Measurements from ENCODE around the gene FBLL1.
A peak's percentile ranks its signal among the peaks of the same experiment; 100 is the strongest.
"Not testable (repeated sequence)": the region's sequence is repeated elsewhere in the genome, so short reads cannot be mapped to it uniquely, and the experiment has no call there.

Gene FBLL1

DNA sequence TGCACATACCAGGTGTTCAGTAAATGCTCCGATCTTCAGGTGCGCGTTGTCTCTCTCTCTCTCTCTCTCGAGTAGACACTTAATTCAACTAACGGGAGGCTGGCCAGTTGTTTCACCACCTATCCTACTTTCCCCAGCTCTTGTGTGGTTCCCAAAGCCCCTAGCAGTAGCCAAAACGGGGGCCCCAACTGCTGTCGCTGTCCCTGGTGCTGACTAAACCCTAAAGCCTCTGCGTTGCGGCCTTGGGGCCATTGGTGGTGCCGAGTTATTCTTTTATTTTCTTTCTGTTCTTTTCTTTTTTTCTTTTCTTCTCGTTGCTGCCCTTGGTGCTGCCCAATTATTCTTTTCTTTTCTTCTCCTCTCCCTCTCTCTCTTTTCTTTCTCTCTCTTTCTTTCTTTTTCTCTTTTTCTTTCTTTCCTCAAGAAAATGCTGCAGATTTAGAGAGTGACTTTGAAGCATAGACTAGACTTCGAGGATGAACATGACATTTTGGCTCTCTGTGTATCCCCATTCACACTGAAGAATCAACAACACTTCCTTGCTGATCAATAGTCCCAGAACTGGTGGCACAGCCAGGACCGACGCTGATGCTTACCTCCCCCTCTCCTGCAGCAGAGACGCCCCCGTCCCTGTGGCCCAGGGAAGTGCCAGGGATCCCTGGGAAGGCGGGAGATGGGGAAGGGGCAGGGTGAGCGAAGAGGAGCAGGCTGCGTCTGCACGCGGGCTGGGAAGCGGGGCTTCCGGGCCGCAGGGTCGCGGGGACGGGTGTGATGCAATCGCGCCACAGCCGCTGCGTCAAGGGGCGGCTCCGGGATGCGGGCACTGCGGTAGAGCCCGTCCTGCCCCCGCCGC, at the start of gene FBLL1:
Gene FBLL1, plus strand, starts transcription at position 785 of the 853 bp plus-strand sequence. CDS start 200 bp downstream, outside the sequence.
- DNase-seq, result peak; percentile 79

DNA sequence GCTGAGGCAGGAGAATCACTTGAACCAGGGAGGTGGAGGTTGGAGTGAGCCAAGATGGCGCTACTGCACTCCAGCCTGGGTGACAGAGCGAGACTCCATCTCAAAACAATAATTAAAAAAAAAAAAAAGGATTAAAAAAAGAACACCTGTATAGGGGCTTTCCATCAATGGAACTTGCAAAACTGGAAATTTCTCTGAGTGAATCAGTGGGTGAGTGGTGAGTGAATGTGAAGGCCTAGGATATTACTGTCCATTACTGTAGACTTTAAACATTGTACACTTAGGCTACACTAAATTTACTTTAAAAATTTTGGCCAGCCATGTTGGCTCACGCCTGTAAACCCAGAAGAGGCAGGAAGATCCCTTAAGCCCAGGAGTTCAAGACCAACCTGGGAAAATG, 48.5 kb upstream of the FBLL1 start:
- no peak for DNase-seq

DNA sequence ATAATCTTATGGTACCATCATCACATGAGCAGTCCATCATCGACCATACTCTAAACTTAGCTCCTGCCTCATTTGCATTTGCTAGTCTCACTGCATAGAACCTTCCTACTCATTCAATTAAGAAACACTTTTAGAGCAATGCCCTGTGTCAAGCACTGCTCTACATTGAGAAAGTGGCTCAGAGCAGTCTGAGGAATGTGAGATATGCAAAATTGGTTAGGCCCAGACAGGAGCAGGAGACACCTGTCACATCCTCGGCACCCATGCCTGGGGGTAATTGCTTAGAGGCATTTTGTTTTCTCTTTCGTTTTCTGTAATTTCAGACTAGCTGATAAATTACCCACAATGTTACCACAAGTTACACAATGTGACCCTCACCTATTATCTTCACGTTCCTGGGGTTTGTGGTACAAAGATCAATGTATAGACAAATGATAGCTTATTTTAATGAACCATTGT, 47.7 kb upstream of the FBLL1 start:
- DNase-seq, result no peak

DNA sequence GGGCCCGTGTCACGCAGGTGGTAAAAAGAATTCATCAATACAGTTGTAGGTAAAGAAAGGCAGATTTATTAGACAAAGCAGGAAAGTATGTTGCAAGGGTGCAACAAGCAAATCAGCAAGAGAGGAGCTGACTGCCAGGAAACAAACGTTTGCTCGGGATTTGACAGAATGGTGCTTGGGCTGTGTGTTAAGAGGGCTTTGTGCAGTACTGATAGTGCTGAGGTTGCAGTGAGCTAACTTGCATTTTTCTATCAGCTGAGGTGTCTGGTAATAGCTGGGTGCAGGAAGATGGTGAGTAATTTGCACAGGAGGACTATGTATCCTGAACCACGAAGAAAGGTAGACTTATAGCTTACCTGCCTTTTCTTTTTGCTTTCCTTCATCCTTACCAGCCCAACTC, 46.7 kb upstream of the FBLL1 start:
- DNase-seq, result no peak

DNA sequence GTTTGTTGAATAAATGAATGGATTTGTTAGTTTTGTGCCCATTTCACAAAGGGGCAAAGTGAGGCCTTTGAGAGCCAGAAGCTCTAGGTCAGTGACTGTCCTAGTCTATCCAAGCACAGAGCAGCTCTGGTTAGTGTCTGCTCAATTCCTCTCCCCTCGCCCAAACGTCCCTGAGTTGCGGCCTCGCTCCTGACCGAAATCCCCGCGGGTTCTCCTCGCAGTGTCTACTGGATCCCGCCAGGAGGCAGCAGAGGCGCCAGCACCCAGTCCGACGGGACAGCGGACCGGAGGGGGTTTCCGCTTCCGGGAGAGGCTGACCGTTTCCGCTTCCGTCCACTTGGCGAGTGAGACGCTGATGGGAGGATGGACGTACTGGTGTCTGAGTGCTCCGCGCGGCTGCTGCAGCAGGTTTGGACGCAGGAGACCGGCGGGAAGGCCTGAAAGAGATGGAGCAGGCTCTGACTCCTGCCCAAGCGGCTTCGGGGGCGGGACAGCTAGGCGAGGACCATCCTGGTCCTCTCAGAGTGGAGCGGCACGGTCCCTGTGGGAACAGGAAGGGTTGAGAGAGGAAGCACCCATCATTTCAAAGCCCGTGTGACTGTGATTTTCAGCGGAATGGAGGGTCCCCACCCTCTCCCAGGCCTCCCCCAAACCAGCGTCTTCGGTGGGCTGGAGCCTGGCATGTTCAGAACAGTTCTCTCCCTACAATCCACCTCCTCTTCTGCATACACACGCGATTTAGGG, 42.8 kb upstream of the FBLL1 start, which contains the start of gene RARS1:
Gene RARS1, plus strand, starts transcription at position 336 of the 744 bp plus-strand sequence. Its CDS starts 28 bp downstream, at position 364.
- peak; percentile 96 for DNase-seq

DNA sequence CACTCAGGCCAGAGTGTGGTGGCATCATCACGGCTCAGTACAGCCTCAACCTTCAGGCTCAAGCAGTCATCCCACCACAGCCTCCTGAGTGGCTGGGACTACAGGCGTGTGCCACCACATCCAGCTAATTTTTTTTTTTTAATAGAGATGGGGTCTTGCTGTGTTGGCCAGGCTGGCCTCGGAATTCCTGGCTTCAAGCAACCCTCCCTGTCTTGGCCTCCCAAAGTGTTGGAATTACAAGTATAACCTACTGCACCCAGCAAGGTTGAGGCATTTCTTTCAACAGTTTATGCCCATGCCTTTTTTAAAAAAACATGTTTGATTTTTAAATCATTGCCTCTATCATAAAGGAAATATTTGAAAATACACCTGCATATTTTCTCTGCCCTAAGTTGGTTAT, 40.0 kb upstream of the FBLL1 start:
- DNase-seq, result no peak

DNA sequence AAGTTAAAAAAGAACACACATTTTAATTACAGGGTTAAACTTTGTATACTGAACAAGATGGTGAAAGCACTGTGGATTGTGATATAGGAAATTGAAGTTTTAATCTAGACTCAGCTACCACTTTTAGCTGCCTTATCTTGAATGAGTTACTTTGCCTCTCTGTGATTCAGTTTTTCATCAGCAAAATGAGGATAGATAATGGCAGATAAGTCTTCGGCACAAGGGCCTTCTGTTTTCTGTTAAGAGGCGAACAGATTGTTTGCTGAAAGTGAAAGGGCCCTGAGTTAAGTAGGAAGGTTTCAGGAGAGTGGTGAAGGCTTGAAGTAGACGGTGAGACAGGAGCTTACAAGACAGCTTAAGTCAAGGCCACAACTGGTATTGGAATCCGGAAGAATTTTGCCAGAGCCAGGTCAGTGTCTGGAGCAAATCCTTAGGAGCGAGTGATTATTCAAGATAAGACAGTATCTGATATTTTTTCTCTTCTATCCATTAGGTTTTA, 35.0 kb upstream of the FBLL1 start:
- DNase-seq, result no peak

DNA sequence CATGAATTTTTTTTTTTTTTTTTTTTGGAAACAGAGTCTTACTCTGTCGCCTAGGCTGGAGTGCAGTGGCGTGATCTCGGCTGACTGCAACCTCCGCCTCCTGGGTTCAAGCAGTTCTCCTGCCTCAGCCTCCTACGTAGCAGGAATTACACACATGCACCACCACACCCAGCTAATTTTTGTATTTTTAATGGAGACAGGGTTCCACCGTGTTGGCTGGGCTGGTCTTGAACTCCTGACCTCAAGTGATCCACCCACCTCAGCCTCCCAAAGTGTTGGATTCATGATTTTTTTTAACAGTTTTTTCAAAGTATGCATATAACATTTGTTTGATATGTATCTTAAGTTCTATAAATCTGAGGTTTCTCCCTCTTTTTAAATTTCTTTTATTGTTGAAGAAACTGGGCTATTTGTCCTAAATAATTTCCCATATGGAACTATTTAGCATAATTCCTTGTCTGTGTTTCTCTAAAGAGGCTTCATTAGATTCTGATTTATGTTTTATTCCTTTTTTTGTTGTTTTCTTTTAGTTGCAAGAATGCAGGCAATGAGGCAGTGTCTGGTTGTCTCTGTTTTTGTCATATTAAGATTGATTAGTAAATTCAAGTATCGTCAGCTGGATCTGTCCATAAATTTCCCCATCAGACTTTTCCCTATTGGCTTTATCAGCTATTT, 26.4 kb upstream of the FBLL1 start:
- DNase-seq, result no peak

DNA sequence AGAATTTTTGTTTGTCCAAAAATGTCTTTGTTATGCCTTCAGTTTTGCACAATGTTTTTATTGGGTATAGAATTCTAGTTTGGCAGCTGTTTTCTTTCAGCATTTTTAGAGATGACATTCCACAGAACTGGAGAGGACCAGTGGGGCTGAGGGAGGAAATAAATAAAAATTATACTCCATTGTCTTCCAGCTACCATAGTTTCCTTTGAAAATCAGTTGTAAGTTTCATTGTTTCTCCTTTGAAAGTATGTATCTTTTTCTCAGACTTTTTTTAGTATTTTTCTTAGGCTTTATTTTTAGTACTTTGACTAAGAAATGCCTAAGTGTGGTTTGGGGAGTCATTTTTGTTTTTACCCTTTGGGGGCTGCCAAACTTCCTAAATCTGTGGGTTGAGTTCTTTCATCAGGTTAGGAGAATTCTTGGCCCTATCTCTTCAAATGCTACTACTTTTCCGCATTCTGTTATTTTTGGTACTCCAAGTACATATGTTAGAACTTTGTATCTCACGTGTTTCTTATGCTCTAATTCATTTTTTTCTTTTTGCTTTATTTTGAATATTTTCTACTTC, 15.2 kb upstream of the FBLL1 start:
- no peak for DNase-seq

DNA sequence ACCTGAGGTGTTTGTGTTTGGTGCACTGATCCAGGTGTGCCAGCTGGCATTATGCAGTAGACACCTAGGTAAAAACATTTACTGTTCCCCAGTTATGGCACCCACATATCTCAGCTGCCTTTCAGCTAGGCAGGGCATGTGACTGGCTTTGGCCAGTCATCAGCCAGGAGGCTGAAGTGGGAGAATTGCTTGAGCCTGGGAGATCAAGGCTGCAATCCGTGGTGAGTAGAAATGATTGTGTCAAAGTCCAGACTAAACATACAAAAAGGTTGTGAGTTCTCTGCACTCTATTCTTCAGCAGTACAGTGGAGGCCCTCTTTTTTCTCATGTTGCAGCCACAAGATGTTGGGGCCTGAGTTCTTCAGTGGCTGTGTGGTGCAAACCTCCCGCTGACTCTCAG, 3.2 kb upstream of the FBLL1 start:
- no peak for DNase-seq

DNA sequence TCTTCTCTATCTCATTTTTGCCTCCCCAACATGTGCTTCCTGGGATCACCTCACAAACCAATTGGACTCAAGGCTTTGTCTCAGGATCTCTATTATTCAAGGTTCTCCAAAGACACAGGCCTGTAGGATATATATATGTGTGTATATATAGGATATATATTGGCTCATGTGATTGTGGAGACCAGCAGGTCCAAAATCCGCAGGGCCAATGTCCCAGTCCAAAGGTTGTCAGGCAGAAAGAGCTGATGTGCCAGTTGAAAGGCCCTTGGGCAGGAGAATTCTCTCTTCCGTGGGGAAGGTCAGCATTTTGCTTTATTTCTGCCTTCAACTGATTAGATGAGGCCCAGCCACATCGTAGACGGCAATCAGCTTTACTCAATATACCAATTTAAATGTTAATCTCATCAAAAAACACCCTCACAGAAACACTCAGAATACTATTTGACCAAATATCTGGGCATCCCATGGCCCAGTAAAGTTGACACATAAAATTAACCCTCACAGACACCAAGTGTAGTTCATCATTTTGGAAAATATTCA, 1.3 kb upstream of the FBLL1 start:
- no peak for DNase-seq

DNA sequence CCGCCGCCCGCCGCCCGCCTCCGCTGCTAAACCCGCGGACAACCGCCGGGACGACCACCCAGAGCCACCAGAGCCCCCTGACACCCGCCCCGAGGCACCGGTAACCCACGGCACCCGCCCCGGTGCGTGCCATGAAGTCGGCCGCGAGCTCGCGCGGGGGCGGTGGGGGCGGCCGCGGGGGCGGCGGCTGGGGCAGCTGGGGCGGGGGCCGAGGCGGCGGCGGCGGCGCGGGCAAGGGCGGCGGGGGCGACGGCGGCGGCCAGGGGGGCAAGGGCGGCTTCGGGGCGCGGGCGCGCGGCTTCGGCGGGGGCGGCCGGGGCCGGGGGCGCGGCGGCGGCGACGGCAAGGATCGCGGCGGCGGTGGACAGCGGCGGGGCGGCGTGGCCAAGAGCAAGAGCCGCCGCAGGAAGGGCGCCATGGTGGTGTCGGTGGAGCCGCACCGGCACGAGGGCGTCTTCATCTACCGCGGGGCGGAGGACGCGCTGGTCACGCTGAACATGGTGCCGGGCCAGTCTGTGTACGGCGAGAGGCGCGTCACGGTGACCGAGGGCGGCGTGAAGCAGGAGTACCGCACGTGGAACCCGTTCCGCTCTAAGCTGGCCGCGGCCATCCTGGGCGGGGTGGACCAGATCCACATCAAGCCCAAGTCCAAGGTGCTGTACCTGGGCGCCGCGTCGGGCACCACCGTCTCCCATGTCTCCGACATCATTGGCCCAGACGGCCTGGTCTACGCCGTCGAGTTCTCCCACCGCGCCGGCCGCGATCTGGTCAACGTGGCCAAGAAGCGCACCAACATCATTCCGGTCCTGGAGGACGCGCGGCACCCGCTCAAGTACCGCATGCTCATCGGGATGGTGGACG, 499 bp downstream of the FBLL1 start:
- DNase-seq, result peak; percentile 18

DNA sequence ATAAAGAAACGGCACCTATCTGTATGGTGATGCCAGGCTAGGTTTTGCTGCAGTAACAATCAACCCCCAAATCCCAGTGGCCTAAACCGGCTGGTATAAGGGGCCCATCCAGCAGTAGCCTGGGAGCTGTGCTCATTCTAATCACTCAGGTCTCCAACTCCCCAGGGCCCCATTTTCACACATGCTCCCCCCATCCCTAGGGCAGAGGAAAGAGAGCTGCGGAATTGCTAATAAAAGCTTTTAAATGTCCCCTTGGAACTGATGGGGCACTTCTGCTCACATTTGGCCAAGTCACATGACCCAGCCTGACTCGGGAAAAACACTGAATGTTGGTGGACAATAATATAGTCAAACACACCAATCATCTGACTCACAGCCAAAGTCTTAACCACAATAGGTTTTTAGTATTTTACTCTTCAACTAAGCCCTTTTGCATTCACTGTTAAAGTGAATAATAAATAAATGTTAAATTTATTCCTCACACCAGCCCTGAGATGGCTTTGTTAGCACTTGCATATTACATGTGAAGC, 1.6 kb downstream of the FBLL1 start:
- no peak for DNase-seq

DNA sequence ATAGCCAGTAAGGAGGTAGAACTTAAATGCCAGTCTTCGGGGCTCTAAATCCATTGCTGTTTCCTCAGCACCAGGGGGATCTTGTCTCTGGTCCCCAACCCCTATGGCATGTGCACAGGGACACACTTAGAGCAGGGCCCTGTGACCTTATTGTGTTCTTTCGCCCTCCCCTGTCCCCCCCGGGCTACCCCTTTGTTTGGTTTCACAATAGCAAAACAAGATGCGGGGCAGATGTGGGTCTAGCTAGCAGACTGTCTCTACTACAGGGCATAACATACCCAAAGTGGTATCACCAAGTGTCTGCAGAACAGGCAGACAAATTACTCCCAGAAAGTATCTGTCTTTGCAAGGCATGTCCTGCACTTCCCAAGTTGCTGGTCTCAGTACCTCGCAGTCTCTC, 2.1 kb downstream of the FBLL1 start:
- DNase-seq, result no peak

DNA sequence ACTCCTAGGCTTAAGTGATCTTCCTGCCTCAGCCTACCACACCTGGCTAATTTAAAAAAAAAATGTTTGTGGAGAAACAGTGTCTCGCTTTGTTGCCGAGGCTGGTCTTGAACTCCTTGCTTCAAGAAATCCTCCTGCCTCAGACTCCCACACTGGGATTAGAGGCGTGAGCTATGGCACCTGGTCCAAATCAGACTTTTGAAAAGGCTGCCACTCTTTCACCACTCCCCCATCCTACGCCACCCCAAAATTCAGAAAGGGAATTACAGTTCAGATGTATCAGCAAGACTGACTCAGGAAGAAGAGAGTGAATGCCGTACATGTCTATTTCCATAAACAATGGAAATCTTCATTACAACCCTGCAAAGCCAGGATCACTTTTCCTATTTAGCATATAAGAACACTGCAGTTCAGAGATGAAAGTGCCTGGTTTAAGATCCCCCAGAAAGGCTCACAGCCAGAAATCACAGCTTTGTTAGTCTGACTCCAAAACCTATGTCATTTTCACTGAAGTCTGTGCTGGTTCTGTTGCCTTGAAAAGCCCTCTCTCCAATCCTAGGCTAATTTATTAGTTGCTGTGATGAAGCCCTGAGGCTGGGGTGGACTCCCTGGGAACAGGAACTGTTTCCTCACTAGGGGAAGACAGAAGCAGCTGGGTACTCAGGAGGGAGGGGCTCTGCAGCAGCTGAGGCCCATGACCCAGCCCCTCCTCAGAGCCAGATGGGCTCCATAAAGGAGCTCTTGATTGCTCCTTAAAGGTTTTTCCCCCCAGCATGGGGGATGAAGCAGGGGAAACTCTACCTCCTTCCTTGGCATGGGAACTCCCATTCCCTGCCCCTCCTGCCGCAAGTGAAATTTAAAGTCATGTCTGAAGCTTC, 3.1 kb downstream of the FBLL1 start:
- DNase-seq, result no peak

DNA sequence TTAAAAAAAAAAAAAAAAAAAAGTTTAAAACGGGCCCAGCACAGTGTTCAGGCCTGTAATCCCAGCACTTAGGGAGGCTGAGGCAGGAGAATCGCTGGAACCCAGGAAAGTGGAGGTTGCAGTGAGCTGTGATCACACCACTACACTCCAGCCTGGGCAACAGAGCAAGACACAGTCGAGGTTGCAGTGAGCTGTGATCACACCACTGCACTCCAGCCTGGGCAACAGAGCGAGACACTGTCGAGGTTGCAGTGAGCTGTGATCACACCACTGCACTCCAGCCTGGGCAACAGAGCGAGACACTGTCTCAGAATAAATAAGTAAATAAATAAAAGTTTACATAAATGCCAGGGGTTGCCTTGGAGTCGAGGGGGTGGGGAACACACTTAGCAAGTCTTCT, 5.2 kb downstream of the FBLL1 start:
- DNase-seq, result not testable (repeated sequence)

DNA sequence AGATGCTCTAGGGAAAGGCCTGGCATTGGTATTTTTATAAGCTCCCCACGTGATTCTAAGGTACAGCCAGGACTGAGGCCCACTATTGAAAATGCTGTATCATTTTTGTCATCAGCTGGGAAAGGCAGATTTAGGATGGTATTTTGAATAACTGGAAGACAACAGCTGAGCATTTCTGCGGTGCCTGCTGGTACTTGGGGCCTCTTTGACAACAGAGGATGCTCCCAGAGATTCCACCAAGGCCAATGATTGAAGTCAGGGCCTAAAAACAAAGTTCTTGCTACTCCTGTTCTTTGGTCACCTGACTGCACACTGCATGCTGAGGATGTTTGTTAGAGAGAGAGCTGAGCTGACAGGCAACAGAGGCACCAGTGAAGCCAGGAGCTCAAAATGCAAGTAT, 8.1 kb downstream of the FBLL1 start:
- no peak for DNase-seq

DNA sequence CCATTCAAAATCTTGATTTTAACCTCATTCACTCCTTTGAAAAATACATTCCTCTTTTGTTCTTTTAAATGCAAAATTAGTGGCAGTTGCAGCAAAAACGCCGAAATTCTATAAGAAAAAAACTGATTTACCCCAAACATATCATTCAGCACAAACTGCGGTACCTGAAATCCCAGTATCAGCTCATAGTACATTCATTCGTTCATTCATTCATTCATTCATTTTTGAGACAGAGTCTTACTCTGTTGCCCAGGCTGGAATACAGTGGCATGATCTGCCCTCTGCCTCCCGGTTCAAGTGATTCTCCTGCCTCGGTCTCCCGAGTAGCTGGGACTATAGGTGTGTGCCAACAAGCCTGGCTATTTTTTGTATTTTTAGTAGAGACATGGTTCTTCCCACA, 20.4 kb downstream of the FBLL1 start:
- no peak for DNase-seq

DNA sequence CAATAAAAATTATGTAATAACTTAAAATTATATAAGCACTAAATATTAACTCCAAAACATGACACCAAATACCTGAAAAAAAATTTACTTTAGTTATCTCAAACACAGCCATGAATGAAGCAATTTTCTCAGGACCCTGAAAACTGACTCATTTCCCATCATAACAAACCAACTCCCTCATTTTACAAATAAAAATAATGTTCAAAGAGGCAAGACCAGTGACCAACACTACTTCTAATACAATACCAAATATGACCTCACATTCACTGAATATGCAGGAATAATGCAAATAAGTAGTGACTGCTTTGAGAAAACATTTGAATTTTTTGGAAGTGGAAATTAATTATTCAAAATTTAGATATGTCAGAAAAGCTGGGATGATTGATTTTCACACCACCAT, 21.6 kb downstream of the FBLL1 start:
- DNase-seq, result no peak

DNA sequence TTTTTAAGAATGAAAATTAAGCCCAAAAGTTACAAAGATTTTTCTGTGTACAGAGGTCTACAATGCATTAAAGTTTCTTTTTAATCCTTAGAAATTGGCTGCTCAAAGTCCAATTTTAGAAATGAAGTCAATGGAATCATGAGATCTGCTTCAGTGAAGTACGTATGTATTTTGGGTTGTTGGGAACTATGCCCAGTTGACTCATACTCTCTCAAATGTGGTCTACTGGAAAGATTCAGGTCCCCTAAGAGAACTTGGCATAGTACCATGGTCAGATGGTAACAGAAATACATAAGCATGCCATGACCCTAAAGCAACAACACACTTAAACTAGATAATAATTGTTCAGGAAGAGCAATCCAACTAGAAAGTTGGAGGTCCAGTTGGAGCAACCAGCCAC, 23.0 kb downstream of the FBLL1 start:
- no peak for DNase-seq
